H1 (cell line): ENCODE results near the gene RAB7B. TPM values are rescaled to one million over a fixed set of nuclear protein-coding genes. Genes with fewer than 3 reads are reported as not detected.

Experiments used
- CTBP2 ChIP-seq: IDR thresholded peaks from 2 replicates; pipeline ENCODE4 v1.7.0; 2011; ENCODE audit warnings: borderline replicate concordance, mild to moderate bottlenecking, moderate library complexity, mixed read lengths, low read length; ENCODE audit not compliant: insufficient read depth, insufficient read length
- polyA plus RNA-seq, 7 experiments: library from polyadenylated mRNA; depleted of rRNA in 3 of 7; stranded (reverse) in 5 of 7; unstranded in 2 of 7; fragments of >200 nt in 5 of 7; fragments of 200-250 nt in 2 of 7; gene quantifications; 1 replicate in 5 of 7; 2 replicates in 1 of 7; 4 replicates in 1 of 7; pipeline versions ENCODE4 v1.2.1 to v1.2.3, GENCODE V29; 2011 to 2013; ENCODE audit warnings: missing spikeins in 2 of 7, mixed read lengths in 2 of 7
- total RNA-seq: library from RNA; stranded (reverse); fragmentation: NEBNext Ultra II Directional; extraction: Animal tissue kit (Norgen Biotek cat#: 25700); gene quantifications from 2 replicates; pipeline ENCODE4 v1.2.1, GENCODE V29; 2021

The RAB7B gene
- total and polyA plus RNA-seq, 2 of the 8 experiments (the other 6 are each of a cell fraction or from before 2014, with no cell fraction given), result 0.05 TPM; not detected in 1

GRCh38 chr1:205985330-205986005 is 17.7 kb downstream of the RAB7B start (continued):
- TF ChIP-seq CTBP2, result no peak
